Psoas muscle (tissue), 8 donors: ENCODE data around the gene MTM1. TPM values are rescaled to one million over a fixed set of nuclear protein-coding genes. Genes with fewer than 3 reads are reported as not detected.

Source experiments
- ATAC-seq, 4 donors: fragments of 200-7000 bp; cut with Tn5 transposase; one replicate each; pipeline ENCODE4 v1.9.1; 2020; ENCODE audit warnings: moderate library complexity in 3 of 4, mild to moderate bottlenecking in 2 of 4
- DNase-seq, 2 donors: peaks; one replicate each; pipeline ENCODE4 v3.0.0-alpha.2; 2020
- H3K27ac ChIP-seq: fragments of 200-600 bp; one replicate; pipeline ENCODE4 v1.8.0; 2022
- H3K27me3 ChIP-seq, 3 donors: fragments of 200-600 bp in 1 of 3; one replicate each; pipeline versions ENCODE4 v1.6.1 to v1.8.0; 2013 to 2022; ENCODE audit warnings: low read length in 2 of 3, mild to moderate bottlenecking in 2 of 3, moderate library complexity in 1 of 3; ENCODE audit not compliant: insufficient read depth in 3 of 3
- H3K36me3 ChIP-seq, 2 donors: fragments of 200-600 bp in 1 of 2; one replicate each; pipeline versions ENCODE4 v1.6.1 to v1.8.0; 2013 to 2022; ENCODE audit warnings: low read depth in 1 of 2, mild to moderate bottlenecking in 1 of 2, moderate library complexity in 1 of 2; ENCODE audit not compliant: insufficient read depth in 1 of 2
- H3K4me1 ChIP-seq: fragments of 200-600 bp; one replicate; pipeline ENCODE4 v1.8.0; 2022
- H3K4me3 ChIP-seq: fragments of 200-600 bp; one replicate; pipeline ENCODE4 v1.8.0; 2022; ENCODE audit warnings: mild to moderate bottlenecking
- H3K9me3 ChIP-seq: fragments of 200-600 bp; one replicate; pipeline ENCODE4 v1.8.0; 2022
- CTCF ChIP-seq: fragments of 200-600 bp; IDR thresholded peaks from one replicate; pipeline ENCODE4 v1.8.0; 2022; ENCODE audit warnings: antibody characterized with exemption
- WGBS, 3 donors: extraction: QIAGEN DNeasy Blood & Tissue Kit; methylation state at CpG; one replicate each; pipeline versions ENCODE4 v1.1.6 to v1.1.7; 2013; 5-methylcytosine and 5-hydroxymethylcytosine counted together
- intact Hi-C, 2 donors: fragments of 100-400 bp; cut with DNase I; formaldehyde crosslinking; loops; one replicate each; pipeline versions ENCODE4 v1.11.0 to v1.14.2; 2022
- polyA plus RNA-seq, 3 donors: library from polyadenylated mRNA; stranded (reverse); fragments of 200-250 nt; gene quantifications; one replicate each; pipeline ENCODE4 v1.2.3, GENCODE V29; 2013
- total RNA-seq, 4 donors: library from RNA; stranded (reverse); fragmentation: NEBNext Ultra II Directional in 2 of 4; extraction: Animal tissue kit (Norgen Biotek cat#: 25700) in 2 of 4; gene quantifications; one replicate each; pipeline versions ENCODE4 v1.2.1 to v1.2.4, GENCODE V29; 2021 to 2023
- donor health status: healthy with polysubstance abuse.
- donor health status: DM: no; HTN: no; CAD: no; lungs with moderate emphysema.
- donor health status: Bipolar disorder and iron deficiency.
- donor health status: healthy.
- donor health status: DM: yes; HTN: yes; CAD: no.
- donor health status: DM: no; HTN: no; CAD: no.
- donor health status: DM: no; HTN: no; CAD: no.
- donor health status: DM: yes; HTN: yes; CAD: no.

MTM1 gene
- total and polyA plus RNA-seq, 7 donors: 4.9 to 17.4 (median 15.0) TPM

DNA sequence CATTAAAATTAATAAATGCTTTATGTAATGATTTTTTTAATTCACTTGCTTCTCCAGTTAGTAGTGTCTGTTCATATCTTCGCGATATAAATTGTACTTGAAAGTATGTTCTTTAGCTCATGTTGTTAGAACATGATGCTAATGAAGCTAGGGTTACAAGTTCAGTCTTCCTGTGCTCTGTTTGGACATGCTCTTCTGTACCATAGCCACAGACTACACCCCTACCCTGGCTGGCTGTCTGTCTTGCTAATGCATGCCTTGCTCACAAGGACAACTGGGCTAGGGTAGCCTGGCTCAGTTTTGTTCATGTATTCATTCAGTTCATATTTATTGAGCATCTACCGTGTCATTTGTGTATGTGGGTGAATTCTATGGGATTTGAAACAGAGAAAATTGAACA, 74.0 kb downstream of the MTM1 start:
- DNase-seq (no peak), ATAC-seq (no peak)
- intact Hi-C loops: loop anchor here in 1 of 2 donors (5.0 kb wide), 1 partner anchor 50 kb away; the partner anchor contains the start of gene MTMR1
- WGBS, 3 donors: 85 to 98% (median 96%) methylated on average over 3 of the region's 3 CpGs
- H3K9me3 ChIP-seq: no peaks in the 10 kb centered on the region
- H3K4me3 ChIP-seq: no peak overlapping the region
- H3K4me1 ChIP-seq: no peaks in the 10 kb centered on the region
- H3K27ac ChIP-seq: no peak overlapping the region
- peaks cover 0 to 41% of the 10 kb centered on the region in 2 donors for H3K36me3 ChIP-seq
- no peaks in the 10 kb centered on the region for H3K27me3 ChIP-seq
- no peak for TF ChIP-seq CTCF

- Histone ChIP-seq H3K27me3 (no peaks in the 10 kb centered on the region), H3K4me1 (no peaks in the 10 kb centered on the region), H3K27ac (no peak overlapping the region), H3K4me3 (no peak overlapping the region), H3K9me3 (no peaks in the 10 kb centered on the region), H3K36me3 (peaks cover 0 to 41% of the 10 kb centered on the region in 2 donors)
- ATAC-seq (no peak), DNase-seq (no peak)
- intact Hi-C loops: loop anchor here in 1 of 2 donors (5.0 kb wide), 1 partner anchor 49 kb away; the partner anchor contains the start of gene MTMR1
- 23 to 57% (median 48%) methylated on average over 1 of the region's 1 CpG for WGBS, 3 donors
- no peak for TF ChIP-seq CTCF
These were observed 74.8 kb downstream of the MTM1 start for GRCh38 chrX:150643271-150643670.

DNA sequence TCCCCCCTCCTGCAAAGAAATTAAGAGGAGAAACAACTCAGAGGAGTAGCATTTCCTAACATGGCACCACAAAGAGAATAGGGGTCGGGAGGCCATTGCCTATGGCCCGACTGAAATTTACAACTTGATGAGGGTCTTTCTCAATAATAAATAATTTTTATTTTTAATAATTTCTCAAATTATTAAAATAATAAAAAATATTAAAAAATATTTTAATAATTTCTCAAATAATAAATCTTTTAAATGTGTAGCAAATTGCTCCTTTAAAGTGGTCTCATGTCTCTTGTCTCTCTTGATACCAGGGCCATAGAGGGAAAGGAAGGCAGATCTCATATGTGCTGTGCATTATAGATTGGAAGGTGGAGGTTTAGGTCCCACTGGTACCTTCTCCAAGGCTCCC, 75.5 kb downstream of the MTM1 start:
- ATAC-seq (no peak), DNase-seq (no peak)
- no peaks in the 10 kb centered on the region for H3K4me1 ChIP-seq
- WGBS, 3 donors: 81 to 94% (median 85%) methylated on average over 2 of the region's 2 CpGs
- H3K9me3 ChIP-seq: no peaks in the 10 kb centered on the region
- no peaks in the 10 kb centered on the region for H3K27me3 ChIP-seq
- H3K27ac ChIP-seq: no peak overlapping the region
- no peak for TF ChIP-seq CTCF
- H3K4me3 ChIP-seq: no peak overlapping the region
- intact Hi-C loops: loop anchor here in 1 of 2 donors (5.0 kb wide), 1 partner anchor 48 kb away; the partner anchor contains the start of gene MTMR1
- H3K36me3 ChIP-seq: peaks cover 0 to 39% of the 10 kb centered on the region in 2 donors

DNA sequence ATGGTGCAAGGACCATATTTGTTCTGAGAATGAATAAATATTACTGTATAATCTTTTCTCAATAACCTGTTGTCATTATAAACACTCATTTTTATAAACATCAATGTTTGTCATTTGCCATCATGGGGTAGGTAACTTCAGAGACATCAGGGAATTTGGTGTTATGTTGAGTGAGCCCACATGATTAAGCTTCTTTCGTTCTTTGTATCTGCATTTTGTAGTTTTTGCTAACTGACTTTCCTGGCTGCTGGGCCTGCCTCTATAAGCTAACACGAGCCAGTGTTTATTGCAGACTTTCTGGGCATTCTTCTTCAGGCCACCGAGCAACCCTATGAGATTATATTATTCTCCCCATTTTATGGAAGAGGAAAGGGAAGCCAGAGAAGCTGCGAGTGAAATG, 76.0 kb downstream of the MTM1 start:
- Histone ChIP-seq H3K36me3 (peaks cover 0 to 36% of the 10 kb centered on the region in 2 donors), H3K27me3 (no peaks in the 10 kb centered on the region), H3K9me3 (no peaks in the 10 kb centered on the region), H3K4me1 (no peaks in the 10 kb centered on the region), H3K4me3 (no peak overlapping the region), H3K27ac (no peak overlapping the region)
- no peak for DNase-seq
- intact Hi-C loops: loop anchor here in 1 of 2 donors (5.0 kb wide), 1 partner anchor 48 kb away; the partner anchor contains the start of gene MTMR1
- no peak for TF ChIP-seq CTCF
- no peak for ATAC-seq
- WGBS, 3 donors: 69 to 95% (median 91%) methylated on average over 4 of the region's 4 CpGs

DNA sequence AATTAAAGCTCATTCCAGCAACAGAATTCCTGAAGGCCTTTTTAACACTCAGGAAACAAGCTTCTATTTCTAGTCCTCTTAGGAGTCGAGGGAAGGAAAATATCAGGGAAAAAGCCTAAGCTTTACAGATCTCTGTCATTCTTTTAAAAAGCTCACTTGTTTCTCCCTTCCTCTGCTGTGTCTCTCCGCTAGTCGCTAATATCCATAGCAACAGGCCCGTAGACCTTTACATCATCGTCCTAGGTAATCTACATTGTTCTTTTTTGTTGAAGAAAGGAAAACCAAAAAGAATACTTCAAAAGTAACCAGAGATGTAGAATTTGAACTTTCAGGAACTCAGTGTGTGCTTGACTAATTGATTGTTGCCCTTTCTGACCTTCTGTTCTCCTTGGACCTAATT, 78.9 kb downstream of the MTM1 start:
- DNase-seq (no peak), ATAC-seq (no peak)
- no peak for TF ChIP-seq CTCF
- 56 to 78% (median 76%) methylated on average over 5 of the region's 5 CpGs for WGBS, 3 donors
- no peak overlapping the region for H3K27ac ChIP-seq
- peaks cover 2 to 22% of the 10 kb centered on the region in 2 donors for H3K36me3 ChIP-seq
- no peak overlapping the region for H3K4me3 ChIP-seq
- H3K4me1 ChIP-seq: no peaks in the 10 kb centered on the region
- H3K27me3 ChIP-seq: no peaks in the 10 kb centered on the region
- intact Hi-C loops: no loop called here
- H3K9me3 ChIP-seq: no peaks in the 10 kb centered on the region
